Loucy (cell line): ENCODE data around the gene SUCNR1.
A peak's percentile ranks its signal among the peaks of the same experiment; 100 is the strongest.

ENCODE experiments used
- H2AFZ ChIP-seq: fragments of 200-600 bp; sonication (generic); 2 replicates; pipeline ENCODE4 v1.6.0; 2016; ENCODE audit warnings: antibody characterized with exemption, mild to moderate bottlenecking, low read length, moderate library complexity
- H3F3A ChIP-seq: fragments of 200-600 bp; 2 replicates; pipeline ENCODE4 v1.6.0; 2016; ENCODE audit warnings: antibody characterized with exemption, low read depth, mild to moderate bottlenecking
- H3K27me3 ChIP-seq: fragments of 200-600 bp; sonication (generic); 2 replicates; pipeline ENCODE4 v1.6.1; 2014; ENCODE audit warnings: low read length, mild to moderate bottlenecking; ENCODE audit not compliant: insufficient read depth, poor library complexity, severe bottlenecking
- H3K36me3 ChIP-seq: fragments of 200-600 bp; sonication (generic); 2 replicates; pipeline ENCODE4 v1.6.1; 2016; ENCODE audit warnings: low read length; ENCODE audit not compliant: insufficient read depth
- H3K4me1 ChIP-seq: fragments of 200-600 bp; sonication (generic); 2 replicates; pipeline ENCODE4 v1.5.1; 2014; ENCODE audit warnings: low read length, mild to moderate bottlenecking; ENCODE audit not compliant: insufficient read depth, poor library complexity, severe bottlenecking
- H3K4me2 ChIP-seq: fragments of 200-600 bp; sonication (generic); 2 replicates; pipeline ENCODE4 v1.6.0; 2014; ENCODE audit warnings: antibody characterized with exemption, low read length, low read depth, mild to moderate bottlenecking; ENCODE audit not compliant: poor library complexity, severe bottlenecking
- H3K4me3 ChIP-seq: fragments of 200-600 bp; sonication (generic); 2 replicates; pipeline ENCODE4 v1.5.1; 2014; ENCODE audit warnings: low read length, mild to moderate bottlenecking, mixed read lengths; ENCODE audit not compliant: poor library complexity, severe bottlenecking
- H3K79me2 ChIP-seq: fragments of 200-600 bp; sonication (generic); 2 replicates; pipeline ENCODE4 v1.6.1; 2014; ENCODE audit warnings: low read length; ENCODE audit not compliant: insufficient read depth
- H3K9ac ChIP-seq: fragments of 200-600 bp; sonication (generic); 2 replicates; pipeline ENCODE4 v1.6.0; 2014; ENCODE audit warnings: mild to moderate bottlenecking, low read depth, low read length, moderate library complexity; ENCODE audit not compliant: poor library complexity, severe bottlenecking
- H3K9me2 ChIP-seq: fragments of 200-600 bp; sonication (generic); replicated peaks from 2 replicates; pipeline ENCODE4 v1.6.1; 2016; ENCODE audit warnings: low read depth, low read length, mixed read lengths
- H3K9me3 ChIP-seq: fragments of 200-600 bp; sonication (generic); 2 replicates; pipeline ENCODE4 v1.6.1; 2014; ENCODE audit warnings: mild to moderate bottlenecking, antibody characterized with exemption, low read length, low read depth; ENCODE audit not compliant: insufficient read depth
- H4K20me1 ChIP-seq: fragments of 200-600 bp; sonication (generic); 2 replicates; pipeline ENCODE4 v1.6.0; 2014; ENCODE audit warnings: antibody characterized with exemption, low read length, mild to moderate bottlenecking; ENCODE audit not compliant: insufficient read depth, poor library complexity, severe bottlenecking
- CTCF ChIP-seq: fragments of 200-600 bp; sonication (generic); conservative IDR thresholded peaks from 2 replicates; pipeline ENCODE4 v1.5.1; 2014; ENCODE audit warnings: mild to moderate bottlenecking, antibody characterized with exemption, low read length
- EZH2phosphoT487 ChIP-seq: fragments of 200-600 bp; IDR thresholded peaks from 2 replicates; pipeline ENCODE4 v1.6.1; 2018; ENCODE audit warnings: antibody characterized with exemption, mild to moderate bottlenecking, moderate library complexity, borderline replicate concordance

Gene SUCNR1

GRCh38 chr3:151837057-151837456 lies 36.4 kb upstream of the SUCNR1 start:
- Histone ChIP-seq H3K9ac (no peak overlapping the region), H3K4me3 (no peak overlapping the region), H3K4me1 (peaks cover 12% of the 10 kb centered on the region), H3K9me2 (no peaks in the 10 kb centered on the region), H3K9me3 (0 out of 2 replicates have a peak, but pooled peaks cover 4% of the 10 kb centered on the region), H2AFZ (no peak overlapping the region), H3K27me3 (no peaks in the 10 kb centered on the region), H3K79me2 (no peaks in the 10 kb centered on the region), H3F3A (no peaks in the 10 kb centered on the region), H3K36me3 (no peaks in the 10 kb centered on the region), H4K20me1 (no peaks in the 10 kb centered on the region), H3K4me2 (no peak overlapping the region)
- TF ChIP-seq EZH2phosphoT487: no peak
- TF ChIP-seq CTCF: no peak

- H3K79me2 ChIP-seq: no peaks in the 10 kb centered on the region
- TF ChIP-seq CTCF: peak; percentile 90
- TF ChIP-seq EZH2phosphoT487: no peak
- no peaks in the 10 kb centered on the region for H3F3A ChIP-seq
- no peak overlapping the region for H3K4me3 ChIP-seq
- H3K9me2 ChIP-seq: no peaks in the 10 kb centered on the region
- 0 out of 2 replicates have a peak, but pooled peaks cover 4% of the 10 kb centered on the region for H3K9me3 ChIP-seq
- H3K4me2 ChIP-seq: peak overlapping the region; percentile 52
- H3K9ac ChIP-seq: peak overlapping the region; percentile 42
- no peaks in the 10 kb centered on the region for H3K27me3 ChIP-seq
- no peak overlapping the region; the same call in 1 of the 2 replicates for H2AFZ ChIP-seq
- no peaks in the 10 kb centered on the region for H4K20me1 ChIP-seq
- H3K36me3 ChIP-seq: no peaks in the 10 kb centered on the region
- H3K4me1 ChIP-seq: peaks cover 12% of the 10 kb centered on the region
Observed at GRCh38 chr3:151838574-151839312, 34.7 kb upstream of the SUCNR1 start.

- no peaks in the 10 kb centered on the region for H3K79me2 ChIP-seq
Observed at GRCh38 chr3:151839313-151839631, 34.2 kb upstream of the SUCNR1 start.

More at GRCh38 chr3:151839313-151839631, 34.2 kb upstream of the SUCNR1 start:
- H3K4me3 ChIP-seq: no peak overlapping the region
- H4K20me1 ChIP-seq: no peaks in the 10 kb centered on the region
- peak overlapping the region; percentile 51; the same call in 1 of the 2 replicates for H2AFZ ChIP-seq
- 0 out of 2 replicates have a peak, but pooled peaks cover 4% of the 10 kb centered on the region for H3K9me3 ChIP-seq
- no peak for TF ChIP-seq CTCF
- no peak for TF ChIP-seq EZH2phosphoT487
- no peaks in the 10 kb centered on the region for H3K36me3 ChIP-seq
- peak overlapping the region; percentile 52 for H3K4me2 ChIP-seq
- H3K27me3 ChIP-seq: no peaks in the 10 kb centered on the region
- H3K9me2 ChIP-seq: no peaks in the 10 kb centered on the region
- H3K4me1 ChIP-seq: peaks cover 12% of the 10 kb centered on the region
- no peaks in the 10 kb centered on the region for H3F3A ChIP-seq
- H3K9ac ChIP-seq: peak overlapping the region; percentile 42
